ENCODE measurements around the gene LRCH3.

- no peak for TF ChIP-seq EZH2phosphoT487 (IDR thresholded peaks at IDR 0.05; ENCODE audit: borderline replicate concordance, low read length)
- TF ChIP-seq CTCF (IDR thresholded peaks at IDR 0.05; ENCODE audit: low read depth, low read length, poor library complexity, severe bottlenecking): no peak
Observed at GRCh38 chr3:197750858-197751737, 40.0 kb upstream of the LRCH3 start.
